Vagina (tissue), 2 donors: Measurements from ENCODE around the gene INSR. TPM values are rescaled to one million over a fixed set of nuclear protein-coding genes. Genes with fewer than 3 reads are reported as not detected.
"Not testable (repeated sequence)": the region's sequence is repeated elsewhere in the genome, so short reads cannot be mapped to it uniquely, and the experiment has no call there.

Source experiments
- DNase-seq, 2 donors: peaks; one replicate each; pipeline ENCODE4 v3.0.0-alpha.2; 2017; ENCODE audit errors: extremely low spot score in 2 of 2
- H3K27ac ChIP-seq: fragments of 200-600 bp; sonication (generic); one replicate; pipeline ENCODE4 v1.5.1; 2019
- H3K27me3 ChIP-seq: fragments of 200-600 bp; sonication (generic); one replicate; pipeline ENCODE4 v1.5.1; 2019
- H3K36me3 ChIP-seq, 2 donors: fragments of 200-600 bp; sonication (generic); one replicate each; pipeline ENCODE4 v1.5.1; 2017 to 2019
- H3K4me1 ChIP-seq: fragments of 200-600 bp; sonication (generic); one replicate; pipeline ENCODE4 v1.5.1; 2019
- H3K4me3 ChIP-seq, 2 donors: fragments of 200-600 bp; sonication (generic); 1 replicate in 1 of 2; 2 replicates in 1 of 2; pipeline ENCODE4 v1.5.1; 2016 to 2019
- H3K9me3 ChIP-seq: fragments of 200-600 bp; sonication (generic); one replicate; pipeline ENCODE4 v1.5.1; 2019
- CTCF ChIP-seq, 3 experiments: fragments of 450-650 bp in 2 of 3; fragments of 200-600 bp in 1 of 3; sonication (generic) in 1 of 3; IDR thresholded peaks; one replicate each; pipeline ENCODE4 v1.5.1; 2017 to 2019; ENCODE audit warnings: antibody characterized with exemption in 3 of 3, mild to moderate bottlenecking in 2 of 3, moderate library complexity in 2 of 3
- POLR2A ChIP-seq, 2 donors: fragments of 450-650 bp; IDR thresholded peaks; one replicate each; pipeline ENCODE4 v1.6.1; 2017; ENCODE audit warnings: antibody characterized with exemption in 2 of 2, mild to moderate bottlenecking in 2 of 2, moderate library complexity in 2 of 2
- POLR2AphosphoS5 ChIP-seq, 2 donors: sonication (generic); formaldehyde crosslinking; IDR thresholded peaks; one replicate each; pipeline ENCODE4 v1.9.0; 2017; ENCODE audit warnings: antibody characterized with exemption in 2 of 2, mild to moderate bottlenecking in 2 of 2, low read depth in 1 of 2; ENCODE audit not compliant: insufficient read depth in 1 of 2
- intact Hi-C: fragments of 100-400 bp; cut with DNase I; formaldehyde crosslinking; loops from one replicate; pipeline ENCODE4 v1.15.1; 2023
- total RNA-seq: library from RNA; depleted of rRNA; stranded (reverse); fragments of >200 nt; gene quantifications from one replicate; pipeline ENCODE4 v1.2.3, GENCODE V29; 2016

INSR gene
- total RNA-seq, 1 donor from 2014 or later: 86.7 TPM

- Histone ChIP-seq H3K9me3 (no peaks in the 10 kb centered on the region), H3K27me3 (no peaks in the 10 kb centered on the region), H3K4me1 (no peaks in the 10 kb centered on the region), H3K36me3 (no peaks in the 10 kb centered on the region), H3K4me3 (no peak overlapping the region), H3K27ac (no peak overlapping the region)
- intact Hi-C loops: no loop called here
- TF ChIP-seq POLR2AphosphoS5 (IDR thresholded peaks at IDR 0.05; ENCODE audit: insufficient read depth in 1 of 2, low read depth in 1 of 2) (no peak), CTCF (IDR thresholded peaks at IDR 0.05) (no peak), POLR2A (IDR thresholded peaks at IDR 0.05) (no peak)
- no peak for DNase-seq
Observed at GRCh38 chr19:7327802-7328201, 33.6 kb upstream of the INSR start.

GRCh38 chr19:7326105-7326877 lies 32.1 kb upstream of the INSR start:
- Histone ChIP-seq H3K9me3 (no peaks in the 10 kb centered on the region), H3K4me1 (no peaks in the 10 kb centered on the region), H3K27me3 (no peaks in the 10 kb centered on the region), H3K27ac (no peak overlapping the region), H3K4me3 (no peak overlapping the region), H3K36me3 (no peaks in the 10 kb centered on the region)
- DNase-seq: no peak
- intact Hi-C loops: no loop called here
- TF ChIP-seq POLR2AphosphoS5 (IDR thresholded peaks at IDR 0.05; ENCODE audit: insufficient read depth in 1 of 2, low read depth in 1 of 2) (no peak), POLR2A (IDR thresholded peaks at IDR 0.05) (no peak), CTCF (IDR thresholded peaks at IDR 0.05) (no peak)

- H3K4me1 ChIP-seq: no peaks in the 10 kb centered on the region
- intact Hi-C loops: no loop called here
- no peaks in the 10 kb centered on the region for H3K9me3 ChIP-seq
- H3K4me3 ChIP-seq: no peak overlapping the region
- no peaks in the 10 kb centered on the region for H3K36me3 ChIP-seq
- no peak overlapping the region for H3K27ac ChIP-seq
- H3K27me3 ChIP-seq: no peaks in the 10 kb centered on the region
- TF ChIP-seq CTCF (IDR thresholded peaks at IDR 0.05): no peak
- DNase-seq: no peak
Observed at GRCh38 chr19:7318176-7318575, 24.0 kb upstream of the INSR start.

- intact Hi-C loops: no loop called here
- Histone ChIP-seq H3K36me3 (no peaks in the 10 kb centered on the region), H3K27me3 (no peaks in the 10 kb centered on the region), H3K4me3 (no peak overlapping the region), H3K27ac (no peak overlapping the region), H3K9me3 (no peaks in the 10 kb centered on the region), H3K4me1 (no peaks in the 10 kb centered on the region)
- no peak for DNase-seq
- TF ChIP-seq POLR2AphosphoS5 (IDR thresholded peaks at IDR 0.05; ENCODE audit: insufficient read depth in 1 of 2, low read depth in 1 of 2): no peak
Observed at GRCh38 chr19:7312816-7313215, 18.6 kb upstream of the INSR start.

GRCh38 chr19:7311911-7312310 lies 17.7 kb upstream of the INSR start:
- H3K9me3 ChIP-seq: no peaks in the 10 kb centered on the region
- DNase-seq: no peak
- H3K27me3 ChIP-seq: no peaks in the 10 kb centered on the region
- H3K4me1 ChIP-seq: no peaks in the 10 kb centered on the region
- TF ChIP-seq POLR2A (IDR thresholded peaks at IDR 0.05) (no peak), POLR2AphosphoS5 (IDR thresholded peaks at IDR 0.05; ENCODE audit: insufficient read depth in 1 of 2, low read depth in 1 of 2) (no peak), CTCF (IDR thresholded peaks at IDR 0.05) (no peak)
- intact Hi-C loops: no loop called here
- no peak overlapping the region for H3K4me3 ChIP-seq
- H3K27ac ChIP-seq: no peak overlapping the region
- no peaks in the 10 kb centered on the region for H3K36me3 ChIP-seq

- H3K36me3 ChIP-seq, H3K27me3 ChIP-seq, intact Hi-C loops, H3K4me3 ChIP-seq, DNase-seq, H3K27ac ChIP-seq, H3K9me3 ChIP-seq, H3K4me1 ChIP-seq: not testable (repeated sequence)
Observed at GRCh38 chr19:7308327-7308726, 14.1 kb upstream of the INSR start.
